Left lung (tissue), 10 donors: ENCODE results near the gene BCL2L1. TPM values are rescaled to one million over a fixed set of nuclear protein-coding genes. Genes with fewer than 3 reads are reported as not detected.
A peak's percentile ranks its signal among the peaks of the same experiment; 100 is the strongest.

Experiments used
- ATAC-seq: fragments of 200-7000 bp; cut with Tn5 transposase; one replicate; pipeline ENCODE4 v1.9.1; 2020; ENCODE audit warnings: moderate library complexity
- DNase-seq, 4 donors: peaks; one replicate each; pipeline ENCODE4 v3.0.0-alpha.2; 2013 to 2020
- H3K27ac ChIP-seq, 2 donors: fragments of 200-600 bp; sonication (generic) in 1 of 2; one replicate each; pipeline versions ENCODE4 v1.5.0 to v1.8.0; 2020 to 2021
- H3K27me3 ChIP-seq, 2 donors: fragments of 200-600 bp; sonication (generic) in 1 of 2; one replicate each; pipeline versions ENCODE4 v1.5.0 to v1.8.0; 2020 to 2021
- H3K36me3 ChIP-seq, 2 donors: fragments of 200-600 bp; sonication (generic) in 1 of 2; one replicate each; pipeline versions ENCODE4 v1.5.0 to v1.8.0; 2020 to 2021
- H3K4me1 ChIP-seq, 2 donors: fragments of 200-600 bp; one replicate each; pipeline ENCODE4 v1.8.0; 2021
- H3K4me3 ChIP-seq, 2 donors: fragments of 200-600 bp; sonication (generic) in 1 of 2; one replicate each; pipeline versions ENCODE4 v1.5.0 to v1.8.0; 2020 to 2021; ENCODE audit warnings: mild to moderate bottlenecking in 1 of 2
- H3K9me3 ChIP-seq, 2 donors: fragments of 200-600 bp; sonication (generic) in 1 of 2; one replicate each; pipeline versions ENCODE4 v1.5.0 to v1.8.0; 2020 to 2021
- CTCF ChIP-seq, 2 donors: fragments of 200-600 bp; sonication (generic) in 1 of 2; IDR thresholded peaks; one replicate each; pipeline versions ENCODE4 v1.5.0 to v1.8.0; 2021; ENCODE audit warnings: antibody characterized with exemption in 2 of 2
- intact Hi-C, 2 donors: fragments of 100-400 bp; cut with DNase I; formaldehyde crosslinking; loops; one replicate each; pipeline versions ENCODE4 v1.11.2 to v1.14.2; 2022
- polyA plus RNA-seq, 6 donors: library from polyadenylated mRNA; unstranded; fragments of 120-200 nt; gene quantifications; one replicate each; pipeline ENCODE4 v1.2.1, GENCODE V29; 2013; ENCODE audit not compliant: insufficient read length in 6 of 6
- total RNA-seq, 2 donors: library from RNA; stranded (reverse); fragmentation: NEBNext Ultra II Directional; extraction: Animal tissue kit (Norgen Biotek cat#: 25700); gene quantifications; one replicate each; pipeline ENCODE4 v1.2.1, GENCODE V29; 2021
- donor health status: DM: no; HTN: yes; CAD: no.
- donor health status: DM: no; HTN: no; CAD: no.

Gene BCL2L1
- total and polyA plus RNA-seq, 8 donors = 43.3 to 181 (median 56.7) TPM

- intact Hi-C loops = no loop called here
- peaks cover 0 to 56% of the 10 kb centered on the region in 2 donors for H3K36me3 ChIP-seq
- no peaks in the 10 kb centered on the region for H3K9me3 ChIP-seq
- ATAC-seq = no peak
- no peak overlapping the region for H3K27ac ChIP-seq
- H3K4me1 ChIP-seq = peaks cover 13 to 86% of the 10 kb centered on the region in 2 donors
- no peak for TF ChIP-seq CTCF (IDR thresholded peaks at IDR 0.05)
- H3K4me3 ChIP-seq = no peak overlapping the region
- DNase-seq = no peak
- H3K27me3 ChIP-seq = no peaks in the 10 kb centered on the region
Observed at GRCh38 chr20:31681769-31682168, 40.9 kb downstream of the BCL2L1 start.

DNA sequence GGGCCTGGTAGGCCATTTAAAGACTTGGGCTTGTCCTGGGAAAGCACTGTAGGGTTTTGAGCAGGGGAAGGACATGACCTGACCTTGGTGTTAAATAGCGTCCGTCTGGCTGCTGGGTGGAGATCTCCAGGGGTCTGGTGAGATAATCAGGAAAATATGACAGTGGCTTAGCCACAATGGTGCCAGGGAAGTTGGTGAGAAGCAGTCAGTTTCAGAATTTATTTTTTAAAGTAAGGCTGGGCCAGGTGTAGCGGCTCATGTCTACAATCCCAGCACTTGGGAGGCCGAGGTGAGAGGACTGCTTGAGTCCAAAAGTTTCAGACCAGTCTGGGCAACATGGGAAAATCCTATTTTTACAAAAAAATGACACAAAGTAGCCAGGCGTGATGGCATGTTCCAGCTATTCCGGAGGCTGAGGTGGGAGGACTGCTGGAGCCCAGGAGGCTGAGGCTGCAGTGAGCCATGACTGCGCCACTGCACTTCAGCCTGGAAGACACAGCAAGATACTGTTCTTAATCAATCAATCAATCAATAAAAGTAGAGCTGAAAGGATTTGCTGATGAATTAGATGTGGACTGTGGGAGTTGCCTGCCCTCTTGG, 41.4 kb downstream of the BCL2L1 start:
- no peak overlapping the region for H3K4me3 ChIP-seq
- H3K36me3 ChIP-seq = peaks cover 0 to 53% of the 10 kb centered on the region in 2 donors
- no peak for TF ChIP-seq CTCF (IDR thresholded peaks at IDR 0.05)
- H3K4me1 ChIP-seq = peaks cover 18 to 91% of the 10 kb centered on the region in 2 donors
- intact Hi-C loops = no loop called here
- H3K9me3 ChIP-seq = no peaks in the 10 kb centered on the region
- peak overlapping the region in 1 of 2 donors; percentile 37 for H3K27ac ChIP-seq
- no peaks in the 10 kb centered on the region for H3K27me3 ChIP-seq
- ATAC-seq = no peak
- DNase-seq = no peak

- no peak for TF ChIP-seq CTCF (IDR thresholded peaks at IDR 0.05)
- intact Hi-C loops = no loop called here
- no peaks in the 10 kb centered on the region for H3K27me3 ChIP-seq
- peak overlapping the region in 1 of 2 donors; percentile 37 for H3K27ac ChIP-seq
- peaks cover 25 to 94% of the 10 kb centered on the region in 2 donors for H3K4me1 ChIP-seq
- no peak overlapping the region for H3K4me3 ChIP-seq
- peaks cover 0 to 55% of the 10 kb centered on the region in 2 donors for H3K36me3 ChIP-seq
- no peaks in the 10 kb centered on the region for H3K9me3 ChIP-seq
- DNase-seq (no peak), ATAC-seq (no peak)
Observed at GRCh38 chr20:31680286-31681127, 42.2 kb downstream of the BCL2L1 start.

DNA sequence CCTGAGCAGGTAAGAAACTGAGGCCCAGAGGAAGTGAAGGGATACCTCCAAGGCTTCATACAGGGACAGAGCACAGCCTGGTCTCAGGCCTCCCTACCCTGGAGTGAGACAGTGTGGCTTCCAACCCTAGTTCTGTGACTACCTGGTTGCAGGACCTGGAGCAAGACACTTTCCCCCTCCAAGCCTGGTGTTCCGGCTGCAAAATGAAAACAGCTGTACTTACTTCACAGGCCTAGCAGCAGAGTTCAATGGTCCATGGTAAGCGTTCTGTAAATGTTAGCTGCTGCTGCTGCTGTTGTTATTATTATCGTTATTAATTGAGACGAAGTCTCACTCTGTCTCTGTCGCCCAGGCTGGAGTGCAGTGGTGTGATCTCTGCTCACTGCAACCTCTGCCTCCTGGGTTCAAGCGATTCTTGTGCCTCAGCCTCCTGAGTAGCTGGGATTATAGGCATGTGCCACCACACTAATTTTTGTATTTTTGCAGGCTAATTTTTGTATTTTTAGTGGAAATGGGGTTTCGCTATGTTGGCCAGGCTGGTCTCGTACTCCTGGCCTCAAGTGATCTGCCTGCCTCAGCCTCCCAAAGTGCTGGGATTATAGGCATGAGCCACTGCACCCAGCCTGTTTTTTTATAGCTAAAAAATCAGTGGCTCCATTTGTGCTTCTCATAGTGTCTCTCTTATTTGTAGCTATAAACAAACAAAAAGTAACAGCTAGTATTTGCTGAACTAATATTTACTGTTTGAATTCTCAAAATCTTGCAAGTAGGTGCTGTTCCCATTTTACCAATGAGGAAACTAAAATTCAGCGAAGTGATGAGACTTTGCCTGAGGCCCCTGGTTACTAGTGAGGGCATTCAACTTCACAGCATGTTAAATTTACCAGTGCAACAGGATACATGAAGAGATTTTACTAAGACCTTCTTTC, 43.0 kb downstream of the BCL2L1 start:
- no peak for TF ChIP-seq CTCF (IDR thresholded peaks at IDR 0.05)
- Histone ChIP-seq H3K9me3 (no peaks in the 10 kb centered on the region), H3K4me1 (peaks cover 34 to 94% of the 10 kb centered on the region in 2 donors), H3K27me3 (no peaks in the 10 kb centered on the region), H3K36me3 (peaks cover 0 to 52% of the 10 kb centered on the region in 2 donors), H3K4me3 (no peak overlapping the region), H3K27ac (peak overlapping the region in 1 of 2 donors; percentile 77)
- DNase-seq (no peak), ATAC-seq (no peak)
- intact Hi-C loops = no loop called here
